OCI-LY3 (cell line): Measurements from ENCODE around the gene TRABD2A.

ENCODE experiments used
- H2AFZ ChIP-seq: fragments of 200-600, 300-600 bp; shearing (Covaris generic); 2 replicates; pipeline ENCODE4 v1.6.0; 2014; ENCODE audit warnings: antibody characterized with exemption, low read depth, low read length
- H3K27ac ChIP-seq: fragments of 200-600, 300-600 bp; sonication (generic); 2 replicates; pipeline ENCODE4 v1.5.1; 2014; ENCODE audit warnings: mild to moderate bottlenecking, low read length, moderate library complexity, mixed read lengths
- H3K27me3 ChIP-seq: fragments of 200-600, 300-600 bp; sonication (generic); 2 replicates; pipeline ENCODE4 v1.6.1; 2014; ENCODE audit warnings: low read depth, low read length, mixed read lengths
- H3K36me3 ChIP-seq: fragments of 200-600, 300-600 bp; sonication (generic); replicated peaks from 2 replicates; pipeline ENCODE3; 2014; ENCODE audit warnings: low read depth, low read length, mixed read lengths
- H3K4me1 ChIP-seq: fragments of 300-600, 200-600 bp; sonication (generic); 2 replicates; pipeline ENCODE4 v1.6.1; 2014; ENCODE audit warnings: low read length, mixed read lengths
- H3K4me2 ChIP-seq: fragments of 200-600, 300-600 bp; sonication (generic); 2 replicates; pipeline ENCODE4 v1.6.1; 2014; ENCODE audit warnings: low read length, mixed read lengths
- H3K4me3 ChIP-seq: fragments of 300-600, 200-600 bp; sonication (generic); 2 replicates; pipeline ENCODE4 v1.5.1; 2014; ENCODE audit warnings: antibody characterized with exemption, mild to moderate bottlenecking, low read length, moderate library complexity
- H3K79me2 ChIP-seq: fragments of 300-600, 200-600 bp; shearing (Covaris generic); 2 replicates; pipeline ENCODE4 v1.6.1; 2014; ENCODE audit warnings: mild to moderate bottlenecking, low read length, mixed read lengths
- H3K9ac ChIP-seq: fragments of 300-600, 200-600 bp; shearing (Covaris generic); 2 replicates; pipeline ENCODE4 v1.6.0; 2014; ENCODE audit warnings: mild to moderate bottlenecking, low read length, moderate library complexity
- H3K9me3 ChIP-seq: fragments of 200-600, 300-600 bp; shearing (Covaris generic); 2 replicates; pipeline ENCODE4 v1.6.1; 2014; ENCODE audit warnings: low read length, mixed read lengths; ENCODE audit not compliant: insufficient read depth
- H4K20me1 ChIP-seq: fragments of 200-600, 300-600 bp; sonication (generic); 2 replicates; pipeline ENCODE4 v1.6.1; 2016; ENCODE audit warnings: low read length, mixed read lengths; ENCODE audit not compliant: insufficient read depth
- CTCF ChIP-seq: fragments of 200-600, 300-600 bp; sonication (generic); IDR thresholded peaks from 2 replicates; pipeline ENCODE4 v1.5.1; 2014; ENCODE audit warnings: antibody characterized with exemption, low read length, low read depth
- EZH2phosphoT487 ChIP-seq: fragments of 200-600 bp; shearing (Covaris generic); IDR thresholded peaks from 2 replicates; pipeline ENCODE4 v1.6.1; 2018; ENCODE audit warnings: antibody characterized with exemption, mixed run types, low read depth

TRABD2A gene

GRCh38 chr2:84801811-84802210, 79.1 kb downstream of the TRABD2A start:
- H3K4me3 ChIP-seq: no peak overlapping the region
- H3K27ac ChIP-seq: no peak overlapping the region
- H4K20me1 ChIP-seq: no peaks in the 10 kb centered on the region
- H3K79me2 ChIP-seq: no peaks in the 10 kb centered on the region
- no peak for TF ChIP-seq CTCF
- no peak for TF ChIP-seq EZH2phosphoT487
- H3K36me3 ChIP-seq: no peaks in the 10 kb centered on the region
- no peaks in the 10 kb centered on the region for H3K9me3 ChIP-seq
- H3K9ac ChIP-seq: no peak overlapping the region
- H3K27me3 ChIP-seq: no peaks in the 10 kb centered on the region
- no peak overlapping the region for H2AFZ ChIP-seq
- H3K4me1 ChIP-seq: peaks cover 11% of the 10 kb centered on the region
- no peak overlapping the region for H3K4me2 ChIP-seq

GRCh38 chr2:84800194-84800805, 80.6 kb downstream of the TRABD2A start:
- H3K27ac ChIP-seq: no peak overlapping the region
- H3K9me3 ChIP-seq: no peaks in the 10 kb centered on the region

GRCh38 chr2:84799772-84800171, 81.1 kb downstream of the TRABD2A start:
- Histone ChIP-seq H3K27ac (no peak overlapping the region), H3K36me3 (no peaks in the 10 kb centered on the region)
- no peak for TF ChIP-seq EZH2phosphoT487

More at GRCh38 chr2:84800194-84800805, 80.6 kb downstream of the TRABD2A start:
- no peak overlapping the region for H3K9ac ChIP-seq
- no peak overlapping the region for H2AFZ ChIP-seq
- H3K27me3 ChIP-seq: no peaks in the 10 kb centered on the region
- no peaks in the 10 kb centered on the region for H4K20me1 ChIP-seq
- H3K36me3 ChIP-seq: no peaks in the 10 kb centered on the region
- TF ChIP-seq CTCF (no peak), EZH2phosphoT487 (no peak)
- no peaks in the 10 kb centered on the region for H3K79me2 ChIP-seq
- H3K4me3 ChIP-seq: 0 out of 2 replicates have a peak overlapping the region, but pooled peaks have one; percentile 10
- peak overlapping the region; percentile 72 for H3K4me2 ChIP-seq
- H3K4me1 ChIP-seq: peaks cover 11% of the 10 kb centered on the region

GRCh38 chr2:84797271-84797670, 83.6 kb downstream of the TRABD2A start:
- Histone ChIP-seq H3K4me1 (peaks cover 11% of the 10 kb centered on the region), H2AFZ (no peak overlapping the region)

More at GRCh38 chr2:84799772-84800171, 81.1 kb downstream of the TRABD2A start:
- Histone ChIP-seq H3K4me1 (peaks cover 11% of the 10 kb centered on the region), H4K20me1 (no peaks in the 10 kb centered on the region), H3K79me2 (no peaks in the 10 kb centered on the region), H2AFZ (no peak overlapping the region), H3K9ac (no peak overlapping the region), H3K9me3 (no peaks in the 10 kb centered on the region), H3K4me2 (peak overlapping the region; percentile 72), H3K27me3 (no peaks in the 10 kb centered on the region), H3K4me3 (no peak overlapping the region)

More at GRCh38 chr2:84797271-84797670, 83.6 kb downstream of the TRABD2A start:
- H3K9me3 ChIP-seq: no peaks in the 10 kb centered on the region
- H4K20me1 ChIP-seq: no peaks in the 10 kb centered on the region
- no peak overlapping the region for H3K9ac ChIP-seq
- no peak overlapping the region for H3K4me3 ChIP-seq
- H3K27ac ChIP-seq: no peak overlapping the region
- TF ChIP-seq EZH2phosphoT487 (no peak), CTCF (no peak)
- no peaks in the 10 kb centered on the region for H3K36me3 ChIP-seq
- no peak overlapping the region for H3K4me2 ChIP-seq
- H3K27me3 ChIP-seq: no peaks in the 10 kb centered on the region
- H3K79me2 ChIP-seq: no peaks in the 10 kb centered on the region
